ENCODE measurements around the gene RSPH3. TPM values are rescaled to one million over a fixed set of nuclear protein-coding genes. Genes with fewer than 3 reads are reported as not detected.
A peak's percentile ranks its signal among the peaks of the same experiment; 100 is the strongest.

The RSPH3 gene
- total RNA-seq, 1 experiment from 2014 or later, result 24.7 TPM

GRCh38 chr6:158939255-158940159, 60.5 kb downstream of the RSPH3 start:
- Histone ChIP-seq H3K4me2 (ENCODE audit: low read length) (peak overlapping the region; percentile 79), H2AFZ (ENCODE audit: low read depth, low read length, poor library complexity, severe bottlenecking) (no peak overlapping the region), H4K20me1 (ENCODE audit: insufficient read depth) (no peaks in the 10 kb centered on the region), H3K36me3 (ENCODE audit: control insufficient read depth in 1 of 2, insufficient read depth in 2 of 2, low read length in 2 of 2) (no peaks in the 10 kb centered on the region), H3K27me3 (ENCODE audit: insufficient read depth, low read length) (no peaks in the 10 kb centered on the region), H3K4me3 (replicated peaks in 1 of 2; ENCODE audit: low read depth in 1 of 2, low read length in 2 of 2) (peak overlapping the region; percentile 23 to 50; a peak in 3 of 4 replicates), H3K9ac (ENCODE audit: low read length) (peak overlapping the region; percentile 35; the same call in 1 of the 2 replicates), H3K27ac (ENCODE audit: low read depth, low read length) (no peak overlapping the region), H3K9me3 (ENCODE audit: control insufficient read depth in 1 of 2, insufficient read depth in 1 of 2, low read depth in 1 of 2, low read length in 2 of 2) (no peaks in the 10 kb centered on the region), H3K79me2 (ENCODE audit: insufficient read depth, low read length) (no peaks in the 10 kb centered on the region), H3K4me1 (ENCODE audit: control insufficient read depth in 1 of 2, insufficient read depth in 2 of 2, low read length in 2 of 2) (peaks cover 4 to 23% of the 10 kb centered on the region in 2 experiments; a peak in 3 of 4 replicates), H3K9me2 (ENCODE audit: insufficient read depth) (no peaks in the 10 kb centered on the region)
- intact Hi-C loops (cut with micrococcal nuclease), result no loop called here
- no TSS peak for BruUV-seq (replicated peaks)
- TF ChIP-seq ZBTB33 (IDR thresholded peaks at IDR 0.05; ENCODE audit: extremely low read depth, insufficient replicate concordance, low read length) (no peak), CBX3 (IDR thresholded peaks at IDR 0.05; ENCODE audit: low read depth) (no peak), TCF7L2 (IDR thresholded peaks at IDR 0.05; ENCODE audit: borderline replicate concordance, extremely low read depth, insufficient read depth, insufficient read length) (no peak)
- ATAC-seq (peak; percentile 37), DNase-seq (ENCODE audit: low read depth, low spot score) (no peak)
- CTCF ChIA-PET, result no interaction called here
- RAD21 ChIA-PET (ENCODE audit: low non-redundant PET in 1 of 2, low total read pairs in 2 of 2, uncharacterized antibody in 2 of 2, unreplicated experiment in 2 of 2), result interaction anchor here in 1 of 2 experiments (0.6 kb wide), 1 partner anchor 98 kb away, joined by 3 read pairs; no protein-coding TSS in a partner anchor
- POLR2A ChIA-PET, result no interaction called here

- Histone ChIP-seq H3K27ac (ENCODE audit: low read depth, low read length) (no peak overlapping the region), H3K9me3 (ENCODE audit: control insufficient read depth in 1 of 2, insufficient read depth in 1 of 2, low read depth in 1 of 2, low read length in 2 of 2) (no peaks in the 10 kb centered on the region), H3K4me2 (ENCODE audit: low read length) (peak overlapping the region; percentile 79), H3K4me3 (replicated peaks in 1 of 2; ENCODE audit: low read depth in 1 of 2, low read length in 2 of 2) (peak overlapping the region; percentile 23 to 50; a peak in 3 of 4 replicates), H3K27me3 (ENCODE audit: insufficient read depth, low read length) (no peaks in the 10 kb centered on the region), H2AFZ (ENCODE audit: low read depth, low read length, poor library complexity, severe bottlenecking) (no peak overlapping the region), H3K36me3 (ENCODE audit: control insufficient read depth in 1 of 2, insufficient read depth in 2 of 2, low read length in 2 of 2) (no peaks in the 10 kb centered on the region), H3K9ac (ENCODE audit: low read length) (peak overlapping the region; percentile 35; the same call in 1 of the 2 replicates), H3K79me2 (ENCODE audit: insufficient read depth, low read length) (no peaks in the 10 kb centered on the region), H3K9me2 (ENCODE audit: insufficient read depth) (no peaks in the 10 kb centered on the region), H4K20me1 (ENCODE audit: insufficient read depth) (no peaks in the 10 kb centered on the region), H3K4me1 (ENCODE audit: control insufficient read depth in 1 of 2, insufficient read depth in 2 of 2, low read length in 2 of 2) (peaks cover 4 to 23% of the 10 kb centered on the region in 2 experiments; a peak in 3 of 4 replicates)
- ChIA-PET POLR2A (no interaction called here), CTCF (no interaction called here), RAD21 (ENCODE audit: low non-redundant PET in 1 of 2, low total read pairs in 2 of 2, uncharacterized antibody in 2 of 2, unreplicated experiment in 2 of 2) (no interaction called here)
- DNase-seq (ENCODE audit: low read depth, low spot score) (peak; percentile 24), ATAC-seq (peak; percentile 98)
- intact Hi-C loops (cut with micrococcal nuclease), result no loop called here
- no peak for TF ChIP-seq SRF (IDR thresholded peaks at IDR 0.05; ENCODE audit: low read depth)
- no peak for TF ChIP-seq POLR2A (IDR thresholded peaks at IDR 0.05; ENCODE audit: borderline replicate concordance, extremely low read depth, insufficient read depth, insufficient read length)
- no peak for TF ChIP-seq ATF3 (IDR thresholded peaks at IDR 0.05)
- TF ChIP-seq ZFX (IDR thresholded peaks at IDR 0.05), result no peak
- no peak for TF ChIP-seq MAX (IDR thresholded peaks at IDR 0.05)
- TF ChIP-seq POLR2AphosphoS5 (IDR thresholded peaks at IDR 0.05; ENCODE audit: low read depth, low read length), result peak; percentile 20; the same call in 1 of the 2 replicates
- TF ChIP-seq EZH2phosphoT487 (IDR thresholded peaks at IDR 0.05; ENCODE audit: borderline replicate concordance), result no peak
- BruUV-seq (replicated peaks), result no TSS peak
Observed at GRCh38 chr6:158938811-158939254, 61.2 kb downstream of the RSPH3 start.

All from HCT116 (cell line).